UCSD-AML1 (cell line): ENCODE results near the gene FAM131B.

ENCODE experiments used
- DNase-seq: peaks from one replicate; lab custom pipeline; 2025; ENCODE audit not compliant: unreplicated experiment; lab: John Stamatoyannopoulos, UW

The FAM131B gene

GRCh38 chr7:143360788-143361551 lies 1.5 kb downstream of the FAM131B start:
- no peak for DNase-seq

- DNase-seq: no peak
These were observed 2.7 kb downstream of the FAM131B start for GRCh38 chr7:143359771-143360353.

DNA sequence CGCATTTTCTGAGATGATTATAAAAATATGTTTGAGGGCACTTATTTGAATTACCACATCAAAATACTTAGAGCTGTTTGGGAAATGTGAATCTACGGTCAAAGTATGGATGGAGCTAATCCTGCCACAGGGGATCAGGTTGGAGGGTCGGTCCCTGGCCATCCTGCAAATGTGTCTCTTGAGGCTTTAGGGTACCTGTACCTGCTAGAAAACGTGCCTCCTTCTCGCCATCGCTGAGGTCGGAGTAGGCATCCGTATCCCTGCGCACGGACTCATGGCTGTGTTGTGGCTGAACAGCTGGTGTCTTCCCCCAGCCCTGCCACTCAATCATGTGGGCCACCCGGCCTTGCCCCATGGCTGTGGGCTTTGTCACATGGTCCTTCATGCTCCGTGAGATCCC lies 3.9 kb downstream of the FAM131B start:
- no peak for DNase-seq

DNA sequence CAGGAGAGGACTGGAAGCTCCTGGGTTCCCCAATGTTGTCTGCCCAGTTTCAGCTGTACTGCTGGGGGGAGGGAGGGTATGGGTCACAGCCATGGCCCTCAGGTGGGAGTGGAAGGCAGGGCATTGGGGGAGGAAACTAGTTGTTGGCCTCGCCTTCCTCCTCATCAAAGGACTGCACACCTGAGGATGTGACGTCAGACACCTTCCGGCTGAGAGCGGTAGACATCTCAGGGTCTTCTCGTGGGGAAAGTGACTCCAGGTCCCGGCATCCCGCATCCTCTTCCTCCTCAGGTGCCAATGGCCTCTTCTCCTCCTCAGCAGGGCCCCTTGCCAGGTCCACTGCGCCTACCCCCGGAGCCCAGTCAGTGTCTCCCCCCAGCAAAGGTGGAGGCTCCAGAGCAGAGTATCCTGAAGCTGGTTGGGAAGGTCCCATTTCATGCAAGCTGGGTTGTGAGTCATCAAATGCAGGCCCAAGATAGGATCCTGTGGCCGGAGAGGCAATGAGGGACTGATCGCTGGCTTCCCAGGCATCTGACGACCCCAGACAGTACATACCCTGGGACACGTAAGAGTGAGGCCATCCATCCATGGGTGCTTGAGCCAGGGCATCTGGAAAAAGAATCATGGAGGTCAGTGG lies 6.0 kb downstream of the FAM131B start:
- no peak for DNase-seq

DNA sequence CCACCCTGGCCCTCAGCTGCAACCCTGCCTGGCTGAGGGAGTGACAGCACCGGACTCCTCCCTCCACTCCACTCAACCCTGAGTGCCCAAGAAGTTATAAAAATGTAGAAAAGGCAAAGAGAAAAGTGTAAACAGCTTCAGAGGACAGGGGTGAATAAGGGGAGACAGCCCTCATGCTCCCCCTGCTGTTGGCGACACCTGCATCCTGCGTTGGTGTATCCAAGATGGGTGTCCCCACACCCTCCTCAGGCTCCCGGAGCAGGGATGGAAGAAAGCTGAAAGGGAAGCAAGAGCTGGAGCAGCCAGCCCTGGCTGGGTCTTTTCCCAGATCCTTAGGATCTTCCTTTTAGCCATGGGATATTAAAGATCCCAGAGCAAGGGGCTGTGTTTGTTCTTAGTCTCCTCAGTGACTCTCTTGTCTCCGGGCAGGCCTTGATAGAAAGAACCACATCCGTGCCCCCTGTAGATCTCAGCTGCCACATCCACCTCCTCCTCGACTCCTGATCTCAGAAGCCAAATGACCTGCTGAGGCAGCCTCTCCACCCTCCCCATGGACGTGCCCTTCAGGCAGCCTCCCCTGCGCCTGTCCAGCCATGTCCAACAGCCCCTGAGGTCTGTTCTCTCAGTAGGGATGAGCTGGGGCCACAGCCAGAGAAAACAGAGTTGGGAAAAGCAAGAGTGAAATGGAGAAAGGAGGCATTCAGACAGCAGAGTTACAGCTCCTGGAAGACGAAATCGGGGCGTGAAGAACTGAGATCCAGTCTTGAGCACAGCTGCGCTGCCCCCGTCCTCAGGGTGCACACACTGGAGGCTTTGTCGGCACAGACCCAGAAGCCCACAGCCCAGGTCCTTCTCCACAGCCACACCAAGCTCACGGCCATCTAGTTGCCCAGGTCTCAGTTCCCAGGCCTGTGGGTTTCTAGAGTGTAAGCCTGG lies 6.8 kb downstream of the FAM131B start:
- DNase-seq: no peak

DNA sequence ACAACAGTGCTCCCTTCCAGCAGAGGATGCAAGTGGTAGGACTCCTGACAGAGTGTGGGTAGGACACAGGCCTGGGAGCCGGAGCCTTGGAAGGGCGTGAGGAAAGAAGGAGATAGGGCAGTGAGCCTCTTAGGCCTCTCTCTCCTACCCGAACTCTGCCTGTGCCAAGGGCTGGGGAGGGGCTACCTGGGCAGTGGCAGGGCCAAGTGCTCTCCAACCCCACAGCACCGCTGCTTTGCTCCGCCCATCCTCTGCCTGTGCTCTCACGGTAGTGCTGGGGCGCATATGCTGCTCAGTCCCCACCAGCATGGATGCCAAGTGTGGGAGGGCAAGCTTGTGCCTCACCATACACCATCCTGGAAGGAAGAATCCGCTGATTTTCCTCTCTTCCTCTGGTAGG lies 7.5 kb downstream of the FAM131B start:
- DNase-seq: no peak

GRCh38 chr7:143354376-143354775 lies 8.1 kb downstream of the FAM131B start:
- no peak for DNase-seq

DNA sequence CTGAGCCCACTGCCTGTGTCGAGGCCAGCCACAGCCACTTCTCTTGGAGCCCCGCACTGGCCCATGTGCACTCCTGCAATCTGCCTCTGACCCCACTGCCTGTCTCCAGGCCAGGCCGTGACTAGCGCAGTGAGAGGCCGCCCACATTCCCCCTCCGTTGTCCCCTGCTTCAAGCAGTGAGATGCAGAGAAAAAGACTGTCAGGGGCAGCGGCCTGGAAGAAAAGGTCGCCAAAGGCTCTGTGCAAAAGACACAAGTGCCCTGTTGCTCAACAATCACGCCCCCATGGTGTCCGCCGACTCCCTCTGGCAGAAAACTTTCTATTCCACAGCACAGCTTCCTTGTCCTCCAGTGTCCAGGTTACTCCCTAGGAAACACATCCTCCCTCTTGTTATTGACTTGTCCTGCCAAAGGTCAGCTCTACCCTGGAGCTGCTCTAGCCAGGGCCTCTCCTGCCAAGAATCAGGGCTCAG lies 9.9 kb downstream of the FAM131B start:
- DNase-seq: no peak

DNA sequence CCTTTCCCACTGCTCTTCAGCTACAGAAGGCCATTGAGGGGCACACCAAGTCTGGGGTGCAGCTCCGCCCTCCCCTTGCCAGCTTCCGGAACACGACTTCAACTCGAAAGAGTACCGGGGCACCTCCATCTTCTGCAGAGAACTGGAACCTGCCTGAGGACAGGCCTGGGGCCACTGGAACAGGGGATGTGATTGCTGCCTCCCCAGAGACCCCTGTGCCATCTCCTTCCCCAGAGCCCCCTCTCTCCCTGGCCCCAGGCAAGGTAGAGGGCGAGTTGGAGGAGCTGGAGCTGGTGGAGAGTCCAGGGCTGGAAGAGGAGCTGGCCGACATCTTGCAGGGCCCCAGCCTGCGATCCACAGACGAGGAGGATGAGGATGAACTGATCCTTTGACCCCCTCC lies 10.9 kb downstream of the FAM131B start:
- no peak for DNase-seq

GRCh38 chr7:143351060-143351459 lies 11.5 kb downstream of the FAM131B start:
- no peak for DNase-seq

GRCh38 chr7:143347950-143348349 lies 14.6 kb downstream of the FAM131B start:
- DNase-seq: no peak

GRCh38 chr7:143346018-143346417 lies 16.5 kb downstream of the FAM131B start:
- DNase-seq: no peak

DNA sequence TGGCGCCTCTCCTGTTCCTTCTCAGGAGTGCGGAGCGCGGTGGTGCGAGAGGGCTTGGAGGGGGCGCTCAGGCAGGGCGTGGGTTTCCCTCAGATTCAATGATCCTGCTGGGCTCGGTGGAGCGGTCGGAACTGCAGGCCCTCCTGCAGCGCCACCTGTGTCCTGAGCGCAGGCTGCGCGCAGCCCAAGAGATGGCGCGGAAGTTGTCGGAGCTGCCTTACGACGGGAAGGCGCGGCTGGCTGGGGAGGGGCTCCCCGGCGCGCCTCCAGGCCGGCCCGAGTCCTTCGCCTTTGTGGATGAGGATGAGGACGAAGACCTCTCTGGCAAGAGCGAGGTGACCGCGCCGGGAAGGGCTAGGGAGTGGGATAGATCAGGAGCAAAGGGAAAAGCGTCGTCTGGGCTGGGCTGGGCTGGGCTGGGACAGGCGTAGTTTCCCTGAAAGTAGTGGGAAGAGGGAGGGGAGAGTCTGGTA lies 17.0 kb downstream of the FAM131B start:
- DNase-seq: no peak

- DNase-seq: no peak
These were observed 18.9 kb downstream of the FAM131B start for GRCh38 chr7:143343596-143343995.

DNA sequence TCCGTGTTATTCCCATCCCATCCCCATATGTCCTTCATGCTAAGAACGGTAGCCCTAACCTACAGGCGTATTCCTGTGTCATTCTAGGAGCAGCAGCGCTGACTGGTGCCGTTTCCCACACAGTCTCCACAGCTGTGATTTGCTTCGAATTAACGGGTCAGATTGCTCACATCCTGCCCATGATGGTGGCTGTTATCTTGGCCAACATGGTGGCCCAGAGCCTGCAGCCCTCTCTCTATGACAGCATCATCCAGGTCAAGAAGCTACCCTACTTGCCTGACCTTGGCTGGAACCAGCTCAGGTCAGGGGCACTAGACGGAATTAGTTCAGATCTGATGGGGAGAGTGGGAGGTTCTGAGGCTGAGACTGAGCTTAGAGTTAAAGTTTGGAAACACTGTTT lies 20.7 kb downstream of the FAM131B start:
- DNase-seq: no peak

DNA sequence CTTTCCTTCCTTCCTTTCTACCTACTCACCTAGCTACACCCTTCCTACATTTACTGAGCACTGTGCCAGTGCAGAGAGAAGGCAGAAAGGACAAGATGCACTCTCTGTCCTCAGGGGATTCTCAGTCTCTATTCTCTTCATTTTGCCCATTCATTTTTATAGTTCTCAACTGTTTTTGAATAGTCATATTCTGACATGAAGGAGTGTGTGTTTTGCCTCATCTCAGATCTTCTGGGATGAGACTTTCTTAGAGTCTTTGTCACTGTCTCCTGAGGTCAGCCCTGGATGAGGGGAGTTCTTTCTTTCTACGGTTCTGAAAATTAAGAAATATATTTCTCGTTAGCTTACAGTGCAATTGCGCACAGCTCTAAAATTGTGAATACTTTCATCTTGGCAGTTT lies 25.3 kb downstream of the FAM131B start:
- no peak for DNase-seq

DNA sequence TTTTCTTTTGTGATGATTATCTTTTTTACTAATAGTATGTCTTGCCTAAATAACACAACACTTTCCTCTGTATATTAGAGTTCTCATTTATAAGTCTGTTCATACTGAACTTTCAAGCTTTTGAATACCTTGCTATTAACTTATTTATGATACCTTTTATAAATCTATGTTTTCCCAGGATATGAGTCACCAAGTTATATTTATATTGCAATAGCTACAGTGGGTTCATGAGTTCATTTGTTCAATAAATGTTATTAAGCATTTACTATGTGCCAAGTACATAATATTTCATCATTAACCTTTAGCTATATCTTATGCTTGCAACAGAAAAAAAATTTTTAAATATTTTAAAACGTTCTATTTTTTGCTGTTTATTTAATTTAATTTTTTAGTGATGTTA lies 28.3 kb downstream of the FAM131B start:
- no peak for DNase-seq

DNA sequence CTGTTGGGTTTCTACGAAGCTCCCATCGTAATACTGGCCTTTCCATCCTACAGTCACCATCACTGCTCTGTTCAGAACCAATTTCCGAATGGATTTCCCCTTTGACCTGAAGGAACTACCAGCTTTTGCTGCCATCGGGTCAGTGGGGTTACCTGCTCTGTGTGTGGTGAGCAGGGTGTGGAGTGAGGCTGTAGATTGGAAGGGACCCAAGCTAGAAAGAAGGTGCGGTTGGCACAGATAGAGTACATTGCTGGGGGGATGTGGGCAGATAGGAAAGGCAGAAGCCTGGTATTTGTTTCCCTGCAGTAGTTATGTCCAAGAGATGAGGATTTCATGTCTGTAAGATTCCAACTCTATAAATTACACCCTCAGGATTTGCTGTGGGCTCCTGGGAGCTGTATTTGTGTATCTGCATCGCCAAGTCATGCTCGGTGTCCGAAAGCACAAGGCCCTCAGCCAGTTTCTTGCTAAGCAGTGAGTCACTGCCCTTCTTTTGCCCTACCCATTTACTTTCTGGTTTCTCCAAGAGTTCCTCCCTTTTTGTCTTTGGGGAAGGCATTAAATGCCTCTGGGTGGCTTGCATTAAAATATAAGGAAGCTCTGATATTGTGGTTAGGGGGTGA lies 31.2 kb downstream of the FAM131B start:
- DNase-seq: no peak

GRCh38 chr7:143329471-143330170 lies 32.9 kb downstream of the FAM131B start:
- no peak for DNase-seq

DNA sequence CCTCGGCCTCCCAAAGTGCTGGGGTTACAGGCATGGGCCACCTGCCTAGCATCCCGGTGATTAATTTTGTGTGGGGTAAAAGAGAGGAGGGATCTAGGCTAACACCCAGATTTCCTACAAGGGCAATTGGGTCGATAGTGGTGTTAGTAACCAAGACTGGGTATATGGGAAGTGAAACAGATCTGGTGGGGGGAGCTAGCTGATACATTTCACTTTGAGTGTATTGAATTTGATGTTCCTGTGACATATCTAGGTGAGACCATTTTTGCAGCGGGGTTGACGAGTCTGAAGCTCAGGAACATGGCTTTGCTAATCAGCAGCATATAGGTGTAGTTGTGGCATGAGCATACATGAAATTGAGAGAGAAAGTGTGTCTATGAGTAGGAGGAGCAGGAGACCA lies 34.6 kb downstream of the FAM131B start:
- no peak for DNase-seq
